HuH-7.5 (cell line): ENCODE results near the gene MPL.
A peak's percentile ranks its signal among the peaks of the same experiment; 100 is the strongest.
"Not testable (repeated sequence)": the region's sequence is repeated elsewhere in the genome, so short reads cannot be mapped to it uniquely, and the experiment has no call there.

Experiments used
- DNase-seq: peaks from one replicate; pipeline ENCODE4 v3.0.0; 2011; ENCODE audit warnings: low spot score

The MPL gene

GRCh38 chr1:43379476-43379875 is 41.9 kb downstream of the MPL start:
- DNase-seq = no peak

- DNase-seq = no peak
These were observed 44.0 kb downstream of the MPL start for GRCh38 chr1:43381612-43382011.

DNA sequence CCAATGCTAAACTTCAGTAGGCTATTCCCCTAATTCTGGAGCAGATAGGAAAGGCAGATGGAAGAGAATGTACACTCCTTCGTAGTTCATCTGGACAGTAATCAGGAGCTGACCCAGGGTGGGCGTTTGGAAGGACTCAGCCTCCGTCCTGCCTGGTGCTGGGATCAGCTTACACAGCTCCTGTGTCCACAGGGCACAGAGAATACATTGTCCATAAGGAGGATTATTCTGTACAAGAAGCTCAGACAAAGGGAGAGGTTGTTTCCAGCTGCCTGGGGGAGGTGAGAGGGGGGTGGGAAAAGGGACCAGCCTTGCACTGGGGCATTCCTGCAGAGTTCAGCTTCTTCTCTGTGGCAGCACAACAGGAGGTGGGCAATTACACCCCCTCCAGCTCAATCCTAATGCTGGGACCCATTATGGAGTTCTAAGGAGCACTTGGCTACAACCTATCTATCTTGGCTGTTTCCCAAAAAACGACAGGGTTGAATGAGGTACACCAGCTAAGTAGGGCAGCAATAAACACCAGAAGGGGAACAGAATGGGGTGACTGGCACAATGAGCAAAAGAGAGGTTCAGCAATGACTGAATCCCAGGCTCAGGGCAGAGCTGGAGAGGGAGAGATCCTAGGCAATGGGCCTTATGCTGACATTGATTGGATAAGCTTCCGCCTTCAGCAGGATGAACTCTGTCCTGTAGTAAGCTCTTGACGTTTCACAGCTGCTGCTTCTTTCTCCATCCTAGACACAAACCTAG is 44.6 kb downstream of the MPL start:
- no peak for DNase-seq

- no peak for DNase-seq
These were observed 45.8 kb downstream of the MPL start for GRCh38 chr1:43383449-43383848.

GRCh38 chr1:43386676-43387075 is 49.1 kb downstream of the MPL start:
- no peak for DNase-seq

DNA sequence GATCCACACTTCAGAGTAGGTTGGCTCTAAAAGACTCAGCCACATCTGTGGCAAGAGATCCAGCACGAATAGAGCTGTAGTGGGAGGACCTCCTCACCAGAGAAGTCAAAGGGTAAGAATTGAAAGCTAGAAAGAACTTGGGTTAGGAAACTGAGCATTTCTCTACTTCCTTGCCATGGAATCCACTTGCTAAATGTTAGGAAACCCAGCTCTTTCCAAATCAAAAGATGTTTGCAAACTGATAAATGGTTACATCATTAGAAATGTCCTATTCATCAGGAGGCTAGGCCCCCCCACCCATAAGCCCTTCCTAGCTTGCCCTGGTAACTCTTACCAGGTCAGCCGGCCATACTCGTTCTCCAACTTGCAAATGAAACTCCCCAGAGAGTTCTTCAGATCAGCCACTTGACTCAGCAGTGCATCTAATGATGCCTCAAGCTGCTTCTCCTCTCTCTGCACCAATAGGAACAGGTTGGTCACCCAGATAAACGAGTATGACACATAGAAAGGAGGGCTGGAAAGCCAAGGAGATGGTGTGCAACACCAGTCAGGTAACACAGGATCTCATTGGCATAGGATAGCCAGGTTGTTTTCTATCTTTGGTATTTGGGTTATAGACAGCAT is 50.5 kb downstream of the MPL start:
- DNase-seq = no peak

GRCh38 chr1:43388613-43389012 is 51.0 kb downstream of the MPL start:
- no peak for DNase-seq

DNA sequence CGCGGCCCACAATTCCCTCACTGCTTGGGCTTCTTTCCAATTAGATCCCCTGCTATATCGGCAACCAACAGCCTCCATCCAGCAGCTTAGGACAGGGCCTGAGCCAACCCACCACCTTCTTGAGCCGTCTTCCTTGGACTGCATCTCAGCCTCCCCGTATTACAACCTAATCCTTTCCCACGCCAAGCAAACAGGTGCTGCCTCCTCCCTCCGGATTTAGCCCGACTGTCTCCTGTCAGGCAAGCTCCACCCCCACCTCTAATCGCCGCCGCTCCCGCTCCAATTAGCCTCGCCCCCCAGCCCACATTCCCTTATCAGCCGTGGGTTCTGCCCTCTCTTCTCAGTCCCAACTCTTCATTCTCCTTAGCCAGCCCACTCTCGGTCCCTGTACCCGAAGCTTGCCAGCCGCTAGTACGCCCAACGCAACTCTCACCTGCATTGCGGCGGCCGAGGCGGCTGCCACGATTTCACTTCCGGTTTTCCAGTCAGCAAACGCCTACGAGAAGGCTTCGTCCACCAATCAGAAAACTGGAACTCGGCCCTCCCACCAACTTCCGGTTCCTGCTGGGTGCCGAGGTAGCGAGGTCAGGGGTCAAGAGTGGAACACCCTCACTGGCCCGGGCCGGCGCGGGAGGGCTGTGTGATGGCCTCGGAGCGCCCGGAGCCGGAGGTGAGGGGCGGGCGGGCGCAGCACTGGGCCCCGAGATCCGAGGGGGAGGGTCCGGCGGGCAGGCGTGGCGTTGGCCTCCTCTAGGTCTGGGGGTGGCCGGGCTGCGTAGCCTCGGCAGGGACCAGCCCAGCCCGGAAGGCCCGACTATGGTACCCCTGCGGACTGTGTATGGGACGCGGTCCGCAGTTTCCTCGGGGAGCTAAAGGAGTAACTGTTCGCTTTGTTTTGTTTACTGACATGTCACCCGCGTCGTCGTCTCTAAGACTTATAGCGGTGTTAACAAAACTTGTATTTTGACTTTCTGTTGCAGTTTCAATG is 52.0 kb downstream of the MPL start, which contains the start of the genes MED8 and SZT2:
MED8 (minus strand) TSS at position 475 of the 988 bp plus-strand sequence; CDS start at position 439, 36 bp downstream.
SZT2 (plus strand) TSS at position 574 of the 988 bp plus-strand sequence; CDS start at position 644, 70 bp downstream.
- DNase-seq = peak; percentile 87

GRCh38 chr1:43392702-43393101 is 55.1 kb downstream of the MPL start:
- DNase-seq = no peak

DNA sequence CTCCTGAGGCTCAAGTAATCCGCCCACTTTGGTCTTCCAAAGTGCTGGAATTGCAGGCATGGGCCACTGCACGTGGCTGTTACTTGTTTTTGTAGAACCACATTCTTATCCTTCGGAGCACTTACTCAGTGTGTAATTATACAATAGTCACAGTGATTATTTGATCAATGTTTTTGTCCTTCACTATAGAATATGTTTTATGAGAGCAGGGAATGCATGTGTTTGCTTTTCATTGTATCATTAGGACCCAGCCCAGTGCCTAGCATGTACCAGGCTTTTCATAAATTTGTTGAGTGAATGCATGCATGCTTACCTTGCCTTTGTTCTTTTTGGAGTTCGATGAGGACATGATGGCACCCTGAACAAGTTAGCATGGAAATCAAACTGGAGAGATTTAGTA is 57.9 kb downstream of the MPL start:
- DNase-seq = no peak

- no peak for DNase-seq
These were observed 58.4 kb downstream of the MPL start for GRCh38 chr1:43396059-43396458.

- no peak for DNase-seq
These were observed 60.6 kb downstream of the MPL start for GRCh38 chr1:43398227-43398626.

DNA sequence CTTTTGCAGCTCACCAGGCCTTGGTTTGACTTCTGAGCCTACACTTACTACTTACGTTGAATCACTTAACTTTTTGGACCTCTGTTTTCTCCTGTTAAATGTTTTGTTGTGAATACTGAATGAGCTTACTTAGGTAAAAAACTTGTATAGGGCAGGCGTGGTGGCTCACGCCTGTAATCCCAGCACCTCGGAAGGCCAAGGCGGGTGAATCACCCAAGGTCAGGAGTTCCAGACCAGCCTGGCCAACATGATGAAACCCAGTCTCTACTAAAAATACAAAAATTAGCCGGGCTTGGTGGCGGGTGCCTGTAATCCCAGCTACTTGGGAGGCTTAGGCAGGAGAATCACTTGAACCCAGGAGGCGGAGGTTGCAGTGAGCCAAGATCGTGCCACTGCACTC is 62.8 kb downstream of the MPL start:
- DNase-seq = not testable (repeated sequence)

DNA sequence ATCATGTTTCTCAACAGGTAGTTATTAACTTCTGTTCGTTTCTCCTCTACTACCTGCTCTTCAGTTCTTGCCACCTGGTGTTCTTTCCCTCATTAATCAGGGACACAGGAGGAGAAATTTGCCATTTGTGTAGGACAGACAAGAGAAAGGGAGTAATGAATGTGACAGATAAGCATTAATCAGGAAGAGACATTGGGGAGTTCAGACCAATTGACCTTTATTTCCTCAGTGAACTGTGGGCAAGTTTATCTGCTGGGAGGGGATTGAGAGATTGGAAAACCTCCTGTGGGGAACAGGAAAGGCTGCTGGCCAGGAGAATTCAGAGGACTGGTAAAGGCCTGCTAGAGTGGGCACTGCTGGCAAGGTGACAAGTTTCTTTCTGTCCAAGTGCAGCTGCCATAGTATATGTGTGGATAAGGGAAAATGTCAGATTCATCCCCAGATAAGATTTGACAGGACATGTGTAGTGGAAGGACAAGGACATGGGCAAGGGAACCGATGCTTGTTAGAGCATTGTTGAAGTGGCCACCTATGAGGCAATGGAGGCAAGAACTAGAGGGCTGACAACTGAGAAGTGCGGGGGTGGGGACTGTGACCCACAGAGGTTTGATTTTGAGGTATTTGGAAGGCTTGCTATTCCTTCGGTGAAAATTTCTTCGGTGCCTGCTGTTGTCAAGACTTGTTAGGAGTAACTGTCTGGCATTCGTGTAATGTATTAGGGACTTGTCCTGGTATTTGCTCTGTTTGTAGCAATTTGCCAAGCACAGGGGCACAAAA is 64.7 kb downstream of the MPL start:
- no peak for DNase-seq
